Astrocyte (in vitro differentiated cells and primary cell): ENCODE data around the gene MLIP. TPM values are rescaled to one million over a fixed set of nuclear protein-coding genes. Genes with fewer than 3 reads are reported as not detected.

Experiments
- DNase-seq: peaks from one replicate; pipeline ENCODE4 v3.0.0-alpha.2; 2010; ENCODE audit warnings: low read depth
- FAIRE-seq: peaks from 2 replicates; lab custom pipeline; 2011; peaks lifted over from hg19 to GRCh38; lab: Jason Lieb, UNC
- H2AFZ ChIP-seq: 2 replicates; pipeline ENCODE4 v1.6.0; 2012; ENCODE audit warnings: low read depth, low read length, inconsistent platforms
- H3K27ac ChIP-seq: 2 replicates; pipeline ENCODE4 v1.5.1; 2011; ENCODE audit warnings: low read depth, low read length, inconsistent platforms
- H3K27me3 ChIP-seq: 2 replicates; pipeline ENCODE4 v1.6.0; 2011; ENCODE audit warnings: low read length, inconsistent platforms; ENCODE audit not compliant: insufficient read depth
- H3K36me3 ChIP-seq: 2 replicates; pipeline ENCODE4 v1.5.1; 2011; ENCODE audit warnings: low read length, inconsistent platforms; ENCODE audit not compliant: insufficient read depth
- H3K4me1 ChIP-seq: 2 replicates; pipeline ENCODE4 v1.5.1; 2011; ENCODE audit warnings: low read length, inconsistent platforms; ENCODE audit not compliant: insufficient read depth
- H3K4me2 ChIP-seq: 2 replicates; pipeline ENCODE4 v1.6.0; 2012; ENCODE audit warnings: low read length, inconsistent platforms
- H3K4me3 ChIP-seq: 2 replicates; pipeline ENCODE4 v1.5.1; 2011; ENCODE audit warnings: low read depth, mild to moderate bottlenecking, low read length, inconsistent platforms; ENCODE audit not compliant: insufficient read depth
- H3K79me2 ChIP-seq: 2 replicates; pipeline ENCODE4 v1.6.0; 2012; ENCODE audit warnings: mild to moderate bottlenecking, low read length, inconsistent platforms; ENCODE audit not compliant: insufficient read depth
- H3K9ac ChIP-seq: 2 replicates; pipeline ENCODE4 v1.6.0; 2012; ENCODE audit warnings: mild to moderate bottlenecking, low read length, inconsistent platforms
- H3K9me3 ChIP-seq: 2 replicates; pipeline ENCODE4 v1.5.1; 2012; ENCODE audit warnings: low read depth, mild to moderate bottlenecking, low read length, inconsistent platforms; ENCODE audit not compliant: insufficient read depth
- H4K20me1 ChIP-seq: 2 replicates; pipeline ENCODE4 v1.6.0; 2012; ENCODE audit warnings: low read length, inconsistent platforms; ENCODE audit not compliant: insufficient read depth
- H3K27ac Mint-ChIP-seq: one replicate; pipeline ENCODE4 v1.8.0; 2021; ENCODE audit warnings: mild to moderate bottlenecking, mixed read lengths; ENCODE audit not compliant: unreplicated experiment
- H3K27me3 Mint-ChIP-seq: one replicate; pipeline ENCODE4 v1.8.0; 2021; ENCODE audit warnings: low read depth, mixed read lengths; ENCODE audit not compliant: unreplicated experiment
- H3K36me3 Mint-ChIP-seq: one replicate; pipeline ENCODE4 v1.8.0; 2021; ENCODE audit warnings: low read depth, mixed read lengths; ENCODE audit not compliant: unreplicated experiment
- H3K4me1 Mint-ChIP-seq: one replicate; pipeline ENCODE4 v1.8.0; 2021; ENCODE audit warnings: low read depth, mixed read lengths; ENCODE audit not compliant: unreplicated experiment
- H3K4me3 Mint-ChIP-seq: one replicate; pipeline ENCODE4 v1.8.0; 2021; ENCODE audit warnings: mild to moderate bottlenecking, moderate library complexity, mixed read lengths; ENCODE audit not compliant: unreplicated experiment
- H3K9me3 Mint-ChIP-seq: one replicate; pipeline ENCODE4 v1.8.0; 2021; ENCODE audit warnings: mild to moderate bottlenecking, mixed read lengths; ENCODE audit not compliant: unreplicated experiment
- EZH2 ChIP-seq: IDR thresholded peaks from 2 replicates; pipeline ENCODE4 v1.6.1; 2012; ENCODE audit warnings: mild to moderate bottlenecking, low read length, inconsistent platforms; ENCODE audit not compliant: insufficient read depth
- total RNA-seq: library from RNA; stranded (reverse); gene quantifications from 2 replicates; pipeline ENCODE4 v1.2.1, GENCODE V29; 2021
- TF ChIP-seq, protein P1 (sequence below): IDR thresholded peaks from 2 replicates; pipeline ENCODE4 v1.5.1; 2011; ENCODE audit warnings: low read depth, mild to moderate bottlenecking, inconsistent platforms, low read length, moderate library complexity; ENCODE audit not compliant: insufficient read depth

MLIP gene
- total RNA-seq, 1 donor from 2014 or later = not detected

DNA sequence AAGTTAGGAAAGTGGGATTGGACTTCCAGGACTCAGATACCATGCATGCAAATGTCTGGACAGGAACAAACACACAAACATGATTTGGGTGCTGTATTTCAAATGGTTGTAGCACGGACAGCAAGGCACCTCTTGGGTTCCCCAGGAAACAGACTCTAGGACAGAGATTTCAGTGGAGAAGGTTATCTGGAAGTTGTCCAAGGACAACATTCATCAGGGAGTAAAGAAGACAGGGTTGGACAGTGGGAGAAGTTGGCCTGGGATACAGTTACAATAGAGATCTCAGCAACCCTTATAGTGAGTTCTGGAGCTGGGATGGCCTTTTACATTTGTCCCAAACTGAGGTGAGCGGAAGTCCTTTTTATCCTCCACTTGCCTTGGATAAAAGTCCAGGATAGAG, 177.2 kb downstream of the MLIP start:
- Histone ChIP-seq H3K9ac (no peak overlapping the region), H3K27ac (no peak overlapping the region), H3K4me1 (peaks cover 10% of the 10 kb centered on the region), H2AFZ (no peak overlapping the region), H3K79me2 (no peaks in the 10 kb centered on the region), H3K36me3 (no peaks in the 10 kb centered on the region), H3K27me3 (no peaks in the 10 kb centered on the region), H4K20me1 (no peaks in the 10 kb centered on the region), H3K4me2 (no peak overlapping the region), H3K4me3 (no peak overlapping the region), H3K9me3 (no peaks in the 10 kb centered on the region)
- Mint-ChIP-seq H3K4me3 (no peak overlapping the region), H3K36me3 (no peaks in the 10 kb centered on the region), H3K27me3 (no peaks in the 10 kb centered on the region), H3K4me1 (peaks cover 41% of the 10 kb centered on the region), H3K27ac (no peak overlapping the region), H3K9me3 (no peaks in the 10 kb centered on the region)
- FAIRE-seq (no peak), DNase-seq (no peak)
- no peak for TF ChIP-seq EZH2
- TF ChIP-seq, protein P1, sequence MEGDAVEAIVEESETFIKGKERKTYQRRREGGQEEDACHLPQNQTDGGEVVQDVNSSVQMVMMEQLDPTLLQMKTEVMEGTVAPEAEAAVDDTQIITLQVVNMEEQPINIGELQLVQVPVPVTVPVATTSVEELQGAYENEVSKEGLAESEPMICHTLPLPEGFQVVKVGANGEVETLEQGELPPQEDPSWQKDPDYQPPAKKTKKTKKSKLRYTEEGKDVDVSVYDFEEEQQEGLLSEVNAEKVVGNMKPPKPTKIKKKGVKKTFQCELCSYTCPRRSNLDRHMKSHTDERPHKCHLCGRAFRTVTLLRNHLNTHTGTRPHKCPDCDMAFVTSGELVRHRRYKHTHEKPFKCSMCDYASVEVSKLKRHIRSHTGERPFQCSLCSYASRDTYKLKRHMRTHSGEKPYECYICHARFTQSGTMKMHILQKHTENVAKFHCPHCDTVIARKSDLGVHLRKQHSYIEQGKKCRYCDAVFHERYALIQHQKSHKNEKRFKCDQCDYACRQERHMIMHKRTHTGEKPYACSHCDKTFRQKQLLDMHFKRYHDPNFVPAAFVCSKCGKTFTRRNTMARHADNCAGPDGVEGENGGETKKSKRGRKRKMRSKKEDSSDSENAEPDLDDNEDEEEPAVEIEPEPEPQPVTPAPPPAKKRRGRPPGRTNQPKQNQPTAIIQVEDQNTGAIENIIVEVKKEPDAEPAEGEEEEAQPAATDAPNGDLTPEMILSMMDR = no peak

DNA sequence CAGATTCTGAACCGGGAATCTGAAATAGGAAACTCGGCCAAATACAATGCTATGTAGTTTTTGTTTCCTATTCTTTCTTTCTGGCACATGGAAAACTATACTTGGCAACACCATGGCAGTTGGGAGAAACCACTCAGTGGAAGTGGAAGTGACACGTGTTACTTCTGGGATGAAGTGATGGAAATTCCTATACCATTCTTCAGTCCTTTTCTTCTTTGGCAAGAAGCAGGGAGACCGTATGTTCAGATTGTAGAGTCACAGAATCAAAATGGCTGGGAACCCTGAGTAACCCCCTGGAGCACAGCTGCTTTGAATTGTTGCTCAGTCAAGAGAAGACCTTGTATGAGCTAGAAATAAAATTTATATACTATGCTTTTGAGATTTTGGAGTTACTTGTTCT, 178.2 kb downstream of the MLIP start:
- no peak for DNase-seq
- no peaks in the 10 kb centered on the region for H3K9me3 Mint-ChIP-seq
- TF ChIP-seq, protein P1 = no peak
- TF ChIP-seq EZH2 = no peak
- no peak for FAIRE-seq
- no peak overlapping the region for H3K4me3 ChIP-seq
- no peaks in the 10 kb centered on the region for H3K27me3 ChIP-seq
- H3K36me3 Mint-ChIP-seq = no peaks in the 10 kb centered on the region
- no peaks in the 10 kb centered on the region for H3K79me2 ChIP-seq
- no peaks in the 10 kb centered on the region for H3K27me3 Mint-ChIP-seq
- no peak overlapping the region for H3K4me2 ChIP-seq
- H3K9me3 ChIP-seq = no peaks in the 10 kb centered on the region
- no peak overlapping the region for H3K27ac ChIP-seq
- H3K4me1 Mint-ChIP-seq = peaks cover 46% of the 10 kb centered on the region
- H3K4me3 Mint-ChIP-seq = no peak overlapping the region
- no peak overlapping the region for H2AFZ ChIP-seq
- no peaks in the 10 kb centered on the region for H4K20me1 ChIP-seq
- H3K9ac ChIP-seq = no peak overlapping the region
- H3K4me1 ChIP-seq = peaks cover 16% of the 10 kb centered on the region
- no peak overlapping the region for H3K27ac Mint-ChIP-seq
- H3K36me3 ChIP-seq = no peaks in the 10 kb centered on the region

GRCh38 chr6:54291146-54291545, 179.9 kb downstream of the MLIP start:
- Histone ChIP-seq H3K4me2 (peak overlapping the region; percentile 52), H3K9ac (peak overlapping the region; percentile 2), H4K20me1 (no peaks in the 10 kb centered on the region), H3K4me1 (peaks cover 12% of the 10 kb centered on the region), H3K4me3 (no peak overlapping the region), H2AFZ (peak overlapping the region; percentile 73), H3K36me3 (no peaks in the 10 kb centered on the region), H3K27me3 (no peaks in the 10 kb centered on the region), H3K79me2 (no peaks in the 10 kb centered on the region), H3K9me3 (no peaks in the 10 kb centered on the region), H3K27ac (peak overlapping the region; percentile 67)
- peaks cover 42% of the 10 kb centered on the region for H3K4me1 Mint-ChIP-seq
- H3K9me3 Mint-ChIP-seq = no peaks in the 10 kb centered on the region
- H3K36me3 Mint-ChIP-seq = no peaks in the 10 kb centered on the region
- H3K4me3 Mint-ChIP-seq = peak overlapping the region; percentile 46
- H3K27me3 Mint-ChIP-seq = no peaks in the 10 kb centered on the region
- peak overlapping the region; percentile 87 for H3K27ac Mint-ChIP-seq
- peak; percentile 68 for FAIRE-seq
- peak; percentile 76 for DNase-seq
- TF ChIP-seq, protein P1 = no peak
- TF ChIP-seq EZH2 = no peak
